Measurements from ENCODE around the gene RB1. TPM values are rescaled to one million over a fixed set of nuclear protein-coding genes. Genes with fewer than 3 reads are reported as not detected.

The RB1 gene
- polyA plus RNA-seq, 2 of the 4 experiments (the other 2 are of a cell fraction), result 17.7 to 22.2 TPM

DNA sequence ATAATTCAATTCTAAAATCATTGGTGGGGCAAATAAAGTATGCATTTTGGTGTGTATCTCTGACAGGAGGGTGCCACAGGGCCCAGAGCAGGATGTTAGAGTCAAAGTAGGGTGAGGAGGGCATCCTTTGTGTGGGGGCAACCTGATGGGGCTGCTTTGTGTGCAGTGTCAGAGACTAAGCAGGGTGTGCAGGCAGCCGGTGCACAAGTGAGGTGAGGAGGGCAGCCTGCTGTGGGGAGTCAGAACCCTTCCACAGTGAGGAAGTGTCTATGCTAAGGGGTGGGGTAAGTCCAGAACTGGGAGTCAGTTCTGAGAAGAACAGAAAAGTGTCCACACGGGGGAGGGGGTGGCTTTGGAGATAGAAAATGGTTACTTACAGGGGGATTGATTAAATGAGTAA, 40.7 kb downstream of the RB1 start:
- Histone ChIP-seq H3K9me3 (no peaks in the 10 kb centered on the region), H3K4me2 (no peak overlapping the region), H3K4me3 (no peak overlapping the region), H3K4me1 (no peaks in the 10 kb centered on the region), H3K27ac (no peak overlapping the region)
- no peak for ATAC-seq
- FAIRE-seq, result no peak
- TF ChIP-seq JUNB (IDR thresholded peaks at IDR 0.05), result no peak
- TF ChIP-seq CHD2 (IDR thresholded peaks at IDR 0.05; ENCODE audit: low read length, partially characterized antibody), result no peak
- no peak for TF ChIP-seq KDM5A (IDR thresholded peaks at IDR 0.05)
- TF ChIP-seq MAX (IDR thresholded peaks at IDR 0.05), result no peak
- TF ChIP-seq EHMT2 (IDR thresholded peaks at IDR 0.05; ENCODE audit: low read depth), result no peak
- TF ChIP-seq HOXB5 (CRISPR knock-in tag; IDR thresholded peaks at IDR 0.05), result no peak
- TF ChIP-seq ZFP36 (IDR thresholded peaks at IDR 0.05; ENCODE audit: borderline replicate concordance, partially characterized antibody), result no peak
- no peak for TF ChIP-seq SMC3 (IDR thresholded peaks at IDR 0.05)
- no peak for TF ChIP-seq RAD21 (conservative IDR thresholded peaks at IDR 0.05 in 1 of 2, IDR thresholded peaks at IDR 0.05 in 1 of 2)
- TF ChIP-seq RFX5 (IDR thresholded peaks at IDR 0.05), result no peak
- TF ChIP-seq ZNF302 (CRISPR knock-in tag; IDR thresholded peaks at IDR 0.05), result no peak
- no peak for TF ChIP-seq TP53 (CRISPR knock-in tag; IDR thresholded peaks at IDR 0.05)
- TF ChIP-seq, protein P1, sequence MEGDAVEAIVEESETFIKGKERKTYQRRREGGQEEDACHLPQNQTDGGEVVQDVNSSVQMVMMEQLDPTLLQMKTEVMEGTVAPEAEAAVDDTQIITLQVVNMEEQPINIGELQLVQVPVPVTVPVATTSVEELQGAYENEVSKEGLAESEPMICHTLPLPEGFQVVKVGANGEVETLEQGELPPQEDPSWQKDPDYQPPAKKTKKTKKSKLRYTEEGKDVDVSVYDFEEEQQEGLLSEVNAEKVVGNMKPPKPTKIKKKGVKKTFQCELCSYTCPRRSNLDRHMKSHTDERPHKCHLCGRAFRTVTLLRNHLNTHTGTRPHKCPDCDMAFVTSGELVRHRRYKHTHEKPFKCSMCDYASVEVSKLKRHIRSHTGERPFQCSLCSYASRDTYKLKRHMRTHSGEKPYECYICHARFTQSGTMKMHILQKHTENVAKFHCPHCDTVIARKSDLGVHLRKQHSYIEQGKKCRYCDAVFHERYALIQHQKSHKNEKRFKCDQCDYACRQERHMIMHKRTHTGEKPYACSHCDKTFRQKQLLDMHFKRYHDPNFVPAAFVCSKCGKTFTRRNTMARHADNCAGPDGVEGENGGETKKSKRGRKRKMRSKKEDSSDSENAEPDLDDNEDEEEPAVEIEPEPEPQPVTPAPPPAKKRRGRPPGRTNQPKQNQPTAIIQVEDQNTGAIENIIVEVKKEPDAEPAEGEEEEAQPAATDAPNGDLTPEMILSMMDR (IDR thresholded peaks at IDR 0.05), result no peak
- TF ChIP-seq GATA3 (IDR thresholded peaks at IDR 0.05; ENCODE audit: borderline replicate concordance), result no peak
- no peak for TF ChIP-seq SREBF2 (IDR thresholded peaks at IDR 0.05)
- 79% methylated on average over 2 of the region's 2 CpGs for WGBS (ENCODE audit: missing lambda C conversion rate)
- CTCF ChIA-PET, result no interaction called here
- DNase-seq (ENCODE audit: low read depth in 1 of 2, low spot score in 1 of 2), result no peak
- POLR2A ChIA-PET, result no interaction called here

GRCh38 chr13:48346583-48346982, 43.0 kb downstream of the RB1 start:
- TF ChIP-seq MAFK (IDR thresholded peaks at IDR 0.05; ENCODE audit: partially characterized antibody) (no peak), CBX8 (IDR thresholded peaks at IDR 0.05) (no peak), HES2 (IDR thresholded peaks at IDR 0.05) (no peak), CHD4 (IDR thresholded peaks at IDR 0.05; ENCODE audit: borderline replicate concordance) (no peak), ELK1 (IDR thresholded peaks at IDR 0.05; ENCODE audit: low read depth, low read length) (no peak), HOXB5 (CRISPR knock-in tag; IDR thresholded peaks at IDR 0.05) (no peak), HOXA7 (CRISPR knock-in tag; IDR thresholded peaks at IDR 0.05) (no peak), BHLHE40 (IDR thresholded peaks at IDR 0.05; ENCODE audit: low read depth, low read length) (no peak), RAD21 (conservative IDR thresholded peaks at IDR 0.05 in 1 of 2, IDR thresholded peaks at IDR 0.05 in 1 of 2) (no peak), RNF2 (IDR thresholded peaks at IDR 0.05; ENCODE audit: borderline replicate concordance, low read depth) (no peak), ZNF302 (CRISPR knock-in tag; IDR thresholded peaks at IDR 0.05) (no peak), RFX5 (IDR thresholded peaks at IDR 0.05) (no peak), CHD2 (IDR thresholded peaks at IDR 0.05; ENCODE audit: low read length, partially characterized antibody) (no peak)
- TF ChIP-seq, protein P2, sequence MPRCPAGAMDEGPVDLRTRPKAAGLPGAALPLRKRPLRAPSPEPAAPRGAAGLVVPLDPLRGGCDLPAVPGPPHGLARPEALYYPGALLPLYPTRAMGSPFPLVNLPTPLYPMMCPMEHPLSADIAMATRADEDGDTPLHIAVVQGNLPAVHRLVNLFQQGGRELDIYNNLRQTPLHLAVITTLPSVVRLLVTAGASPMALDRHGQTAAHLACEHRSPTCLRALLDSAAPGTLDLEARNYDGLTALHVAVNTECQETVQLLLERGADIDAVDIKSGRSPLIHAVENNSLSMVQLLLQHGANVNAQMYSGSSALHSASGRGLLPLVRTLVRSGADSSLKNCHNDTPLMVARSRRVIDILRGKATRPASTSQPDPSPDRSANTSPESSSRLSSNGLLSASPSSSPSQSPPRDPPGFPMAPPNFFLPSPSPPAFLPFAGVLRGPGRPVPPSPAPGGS (IDR thresholded peaks at IDR 0.05), result no peak
- ATAC-seq, result no peak
- no peak overlapping the region for H3K4me3 ChIP-seq
- DNase-seq (ENCODE audit: low read depth in 1 of 2, low spot score in 1 of 2), result no peak
- WGBS (ENCODE audit: missing lambda C conversion rate), result 93% methylated on average over 1 of the region's 1 CpG
- ChIA-PET CTCF (no interaction called here), POLR2A (no interaction called here)
- no peaks in the 10 kb centered on the region for H3K9me3 ChIP-seq
- H3K4me1 ChIP-seq, result no peaks in the 10 kb centered on the region
- FAIRE-seq, result no peak
- no peak overlapping the region for H3K4me2 ChIP-seq
- H3K27ac ChIP-seq, result no peak overlapping the region

Measured in A549 (cell line).